A673 (cell line): ENCODE data around the gene EDN3. TPM values are rescaled to one million over a fixed set of nuclear protein-coding genes. Genes with fewer than 3 reads are reported as not detected.

Source experiments
- BruUV-seq: library from RNA; stranded (reverse); fragments of 400-500 nt; replicated peaks from 2 replicates; lab custom pipeline; 2021; lab: Mats Ljungman, UMichigan
- CTCF ChIA-PET: fragments of 300-600 bp; sonication (Branson Sonifier 250); formaldehyde crosslinking; loops from one replicate; lab custom pipeline; 2022; ENCODE audit warnings: antibody characterized with exemption; lab: Charles Lee
- POLR2A ChIA-PET: fragments of 300-600 bp; sonication (Branson Sonifier 250); formaldehyde crosslinking; loops from one replicate; lab custom pipeline; 2022; ENCODE audit warnings: antibody characterized with exemption; ENCODE audit not compliant: low non-redundant PET; lab: Charles Lee
- DNase-seq: peaks from one replicate; pipeline ENCODE4 v3.0.0-alpha.2; 2015; ENCODE audit warnings: low spot score
- H3K27ac ChIP-seq: fragments of 200-600 bp; sonication (generic); 2 replicates; pipeline ENCODE4 v1.5.1; 2016; ENCODE audit warnings: mixed run types, low read depth, mild to moderate bottlenecking, mixed read lengths, antibody characterized with exemption, low read length; ENCODE audit not compliant: poor library complexity, severe bottlenecking
- H3K27me3 ChIP-seq: fragments of 200-600 bp; sonication (generic); replicated peaks from 2 replicates; pipeline ENCODE4 v1.6.1; 2017; ENCODE audit warnings: mixed run types, low read depth, mild to moderate bottlenecking, mixed read lengths, antibody characterized with exemption, low read length; ENCODE audit not compliant: insufficient read depth, poor library complexity
- H3K36me3 ChIP-seq: fragments of 200-600 bp; sonication (generic); 2 replicates; pipeline ENCODE4 v1.6.1; 2016; ENCODE audit warnings: mixed run types, mild to moderate bottlenecking, mixed read lengths, antibody characterized with exemption, low read length; ENCODE audit not compliant: insufficient read depth, poor library complexity, severe bottlenecking
- H3K4me1 ChIP-seq: fragments of 200-600 bp; sonication (generic); 2 replicates; pipeline ENCODE4 v1.6.1; 2017; ENCODE audit warnings: mixed run types, mild to moderate bottlenecking, mixed read lengths, antibody characterized with exemption, low read length; ENCODE audit not compliant: insufficient read depth, poor library complexity, severe bottlenecking
- H3K4me3 ChIP-seq: fragments of 200-600 bp; sonication (generic); 2 replicates; pipeline ENCODE4 v1.5.1; 2016; ENCODE audit warnings: low read depth, mixed run types, mild to moderate bottlenecking, mixed read lengths, low read length; ENCODE audit not compliant: poor library complexity, severe bottlenecking
- H3K9me3 ChIP-seq: fragments of 200-600 bp; sonication (generic); 2 replicates; pipeline ENCODE4 v1.6.1; 2016; ENCODE audit warnings: mixed run types, low read depth, mild to moderate bottlenecking, mixed read lengths, antibody characterized with exemption, low read length; ENCODE audit not compliant: poor library complexity, severe bottlenecking
- CTCF ChIP-seq: fragments of 300-800, 200-600 bp; sonication (generic); conservative IDR thresholded peaks from 2 replicates; pipeline ENCODE4 v1.5.1; 2017; ENCODE audit warnings: low read depth, mild to moderate bottlenecking, antibody characterized with exemption, low read length, moderate library complexity, mixed read lengths
- EZH2 ChIP-seq: fragments of 200-600 bp; sonication (generic); IDR thresholded peaks from 2 replicates; pipeline ENCODE4 v1.6.1; 2017; ENCODE audit warnings: borderline replicate concordance, low read depth, mild to moderate bottlenecking, mixed read lengths, antibody characterized with exemption, low read length; ENCODE audit not compliant: poor library complexity, severe bottlenecking
- intact Hi-C: fragments of 100-400 bp; cut with micrococcal nuclease; formaldehyde crosslinking; loops from one replicate; pipeline ENCODE4 v1.10.0; 2022; ENCODE audit not compliant: unreplicated experiment
- total RNA-seq: library from RNA; stranded (reverse); gene quantifications from 2 replicates; pipeline ENCODE4 v1.2.3, GENCODE V29; 2021

EDN3 gene
- total RNA-seq, 1 experiment from 2014 or later, result not detected

GRCh38 chr20:59349277-59349676 lies 48.9 kb downstream of the EDN3 start:
- ChIA-PET CTCF (no interaction called here), POLR2A (no interaction called here)
- no peak for DNase-seq
- no TSS peak for BruUV-seq
- peaks cover 21% of the 10 kb centered on the region for H3K27me3 ChIP-seq
- intact Hi-C loops, result no loop called here
- H3K27ac ChIP-seq, result no peak overlapping the region
- no peak overlapping the region for H3K4me3 ChIP-seq
- H3K9me3 ChIP-seq, result no peaks in the 10 kb centered on the region
- H3K4me1 ChIP-seq, result no peaks in the 10 kb centered on the region
- H3K36me3 ChIP-seq, result no peaks in the 10 kb centered on the region
- TF ChIP-seq CTCF (no peak), EZH2 (no peak)

DNA sequence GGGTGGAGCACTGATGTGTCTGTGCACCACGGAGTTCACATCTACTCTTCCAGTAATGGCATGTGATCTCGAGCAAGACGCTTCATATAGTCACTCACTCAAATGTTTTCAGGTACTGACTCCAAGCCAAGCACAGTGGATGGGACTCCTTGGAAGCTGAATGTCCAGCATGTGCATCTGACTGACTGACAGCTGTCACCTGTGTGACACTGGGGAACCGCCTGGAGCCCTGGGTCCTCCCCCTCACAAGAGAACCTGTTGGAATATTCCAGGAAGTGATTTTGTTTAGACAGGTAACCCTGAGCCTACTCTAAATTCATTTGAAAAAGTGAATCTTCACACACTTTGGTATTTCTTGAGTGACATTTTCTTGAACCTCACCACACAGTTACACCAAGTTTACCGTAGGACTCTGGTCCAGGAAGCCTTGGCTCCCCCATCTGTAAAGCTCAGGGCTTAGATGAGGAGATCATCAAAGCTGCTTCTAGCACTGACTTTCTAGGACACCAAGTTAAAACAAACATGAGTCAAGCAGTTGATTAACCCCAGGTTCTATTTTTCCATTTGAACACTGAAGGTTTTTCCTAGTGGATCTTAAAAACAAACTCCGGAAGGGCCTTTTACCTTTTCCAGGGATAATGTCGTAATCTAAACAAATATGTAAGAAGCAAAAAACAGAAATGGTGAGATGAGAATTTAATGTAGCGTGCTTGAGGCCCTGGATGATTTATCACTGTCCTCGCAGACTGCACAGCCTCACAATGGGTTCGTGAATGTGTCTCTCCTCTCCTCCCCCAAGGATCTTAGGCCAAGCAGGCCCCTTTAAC lies 50.1 kb downstream of the EDN3 start:
- intact Hi-C loops, result no loop called here
- no peaks in the 10 kb centered on the region for H3K4me1 ChIP-seq
- no peak overlapping the region for H3K4me3 ChIP-seq
- no peaks in the 10 kb centered on the region for H3K36me3 ChIP-seq
- ChIA-PET POLR2A (no interaction called here), CTCF (no interaction called here)
- no peak for DNase-seq
- H3K27ac ChIP-seq, result no peak overlapping the region
- TF ChIP-seq CTCF, result no peak
- TF ChIP-seq EZH2, result no peak
- peaks cover 18% of the 10 kb centered on the region for H3K27me3 ChIP-seq
- no peaks in the 10 kb centered on the region for H3K9me3 ChIP-seq
- no TSS peak for BruUV-seq

DNA sequence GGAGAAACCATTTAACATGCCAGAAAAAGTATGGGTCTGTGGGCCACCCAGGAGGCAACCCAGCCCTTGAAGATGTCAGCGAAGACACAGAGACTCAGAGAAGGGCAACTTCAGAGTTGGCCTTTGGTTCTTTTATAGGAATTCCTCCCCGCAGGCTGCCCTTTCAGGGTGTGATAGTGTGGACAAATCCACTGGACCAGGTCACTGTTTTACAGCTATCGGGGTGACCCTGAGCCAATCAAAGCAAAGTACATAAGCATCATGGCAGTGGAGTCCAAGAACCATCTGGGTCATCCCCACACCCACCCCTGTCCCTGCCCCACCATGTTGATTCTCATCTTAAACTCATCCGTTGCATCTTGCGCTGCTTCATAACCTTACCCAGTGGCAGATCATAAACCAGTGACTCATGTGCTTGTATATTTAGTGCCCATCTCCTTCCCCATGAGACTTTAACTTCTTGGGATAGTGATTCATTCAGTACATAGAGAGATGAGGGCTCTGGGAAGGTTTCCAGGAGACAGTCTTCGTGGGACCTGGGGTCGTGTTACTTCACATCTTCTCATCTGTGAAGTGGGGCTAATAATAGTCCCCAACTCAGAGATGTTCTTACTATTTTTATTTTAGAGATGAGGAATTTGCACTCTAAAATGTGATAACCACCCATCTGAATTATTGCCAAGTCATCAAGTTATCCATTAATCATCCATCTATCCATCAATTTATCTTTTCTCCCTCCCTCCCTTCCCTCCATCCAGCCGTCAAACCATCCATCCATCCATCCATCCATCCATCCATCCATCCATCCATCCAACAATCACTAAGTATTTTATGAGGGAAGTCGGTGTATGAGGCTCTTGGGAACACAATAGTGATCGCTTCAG lies 51.0 kb downstream of the EDN3 start:
- no peak overlapping the region for H3K4me3 ChIP-seq
- DNase-seq, result no peak
- no peaks in the 10 kb centered on the region for H3K9me3 ChIP-seq
- TF ChIP-seq CTCF, result no peak
- no peak for TF ChIP-seq EZH2
- intact Hi-C loops, result no loop called here
- no TSS peak for BruUV-seq
- POLR2A ChIA-PET, result no interaction called here
- H3K27ac ChIP-seq, result no peak overlapping the region
- H3K36me3 ChIP-seq, result no peaks in the 10 kb centered on the region
- CTCF ChIA-PET, result no interaction called here
- peaks cover 11% of the 10 kb centered on the region for H3K27me3 ChIP-seq
- no peaks in the 10 kb centered on the region for H3K4me1 ChIP-seq
